HuH-7.5 (cell line): ENCODE data around the gene EFHC1.
"Not testable (repeated sequence)": the region's sequence is repeated elsewhere in the genome, so short reads cannot be mapped to it uniquely, and the experiment has no call there.

Experiments used
- DNase-seq: peaks from one replicate; pipeline ENCODE4 v3.0.0; 2011; ENCODE audit warnings: low spot score

EFHC1 gene

GRCh38 chr6:52438926-52439325 is 18.8 kb downstream of the EFHC1 start:
- DNase-seq, result no peak

GRCh38 chr6:52454556-52454955 is 34.4 kb downstream of the EFHC1 start:
- DNase-seq, result no peak

- no peak for DNase-seq
Observed at GRCh38 chr6:52457096-52457495, 37.0 kb downstream of the EFHC1 start.

- not testable (repeated sequence) for DNase-seq
Observed at GRCh38 chr6:52461194-52461593, 41.1 kb downstream of the EFHC1 start.

- no peak for DNase-seq
Observed at GRCh38 chr6:52474173-52474572, 54.0 kb downstream of the EFHC1 start.

- DNase-seq, result no peak
Observed at GRCh38 chr6:52475307-52475706, 55.2 kb downstream of the EFHC1 start.

GRCh38 chr6:52482903-52483670 is 62.9 kb downstream of the EFHC1 start:
- DNase-seq, result no peak

- DNase-seq, result no peak
Observed at GRCh38 chr6:52483671-52484003, 63.5 kb downstream of the EFHC1 start.

- no peak for DNase-seq
Observed at GRCh38 chr6:52489881-52490280, 69.7 kb downstream of the EFHC1 start.

GRCh38 chr6:52491203-52492069 is 71.3 kb downstream of the EFHC1 start:
- no peak for DNase-seq

GRCh38 chr6:52493669-52494068 is 73.5 kb downstream of the EFHC1 start:
- DNase-seq, result no peak

GRCh38 chr6:52494298-52495072 is 74.3 kb downstream of the EFHC1 start:
- DNase-seq, result no peak

GRCh38 chr6:52495922-52496321 is 75.8 kb downstream of the EFHC1 start:
- no peak for DNase-seq

- no peak for DNase-seq
Observed at GRCh38 chr6:52496631-52497030, 76.5 kb downstream of the EFHC1 start.

GRCh38 chr6:52497652-52498408 is 77.7 kb downstream of the EFHC1 start:
- no peak for DNase-seq

GRCh38 chr6:52498538-52499017 is 78.4 kb downstream of the EFHC1 start:
- no peak for DNase-seq

GRCh38 chr6:52499026-52499425 is 78.9 kb downstream of the EFHC1 start:
- DNase-seq, result no peak

GRCh38 chr6:52499681-52500236 is 79.6 kb downstream of the EFHC1 start:
- no peak for DNase-seq

- DNase-seq, result no peak
Observed at GRCh38 chr6:52500238-52501129, 80.3 kb downstream of the EFHC1 start.

GRCh38 chr6:52502306-52503029 is 82.3 kb downstream of the EFHC1 start:
- DNase-seq, result no peak
